Measurements from ENCODE around the gene TNMD. TPM values are rescaled to one million over a fixed set of nuclear protein-coding genes. Genes with fewer than 3 reads are reported as not detected.
"Not testable (repeated sequence)": the region's sequence is repeated elsewhere in the genome, so short reads cannot be mapped to it uniquely, and the experiment has no call there.

TNMD gene
- total RNA-seq, result not detected

- Mint-ChIP-seq H3K27ac (no peak within 1 kb of the TSS), H3K4me3 (no peak within 1 kb of the TSS), H3K36me3 (no peaks in the 10 kb centered on the region), H3K27me3 (peaks cover 13% of the 10 kb centered on the region), H3K4me1 (no peaks in the 10 kb centered on the region), H3K9me3 (no peaks in the 10 kb centered on the region)
- DNase-seq, result no peak
Measured at GRCh38 chrX:100584611-100585010, at the start of gene TNMD. TSS of gene TNMD (plus strand) at chrX:100584936. CDS start at chrX:100585019, 83 bp downstream.

- H3K27ac Mint-ChIP-seq, H3K9me3 Mint-ChIP-seq, H3K4me3 Mint-ChIP-seq, H3K4me1 Mint-ChIP-seq, H3K36me3 Mint-ChIP-seq, DNase-seq, H3K27me3 Mint-ChIP-seq: not testable (repeated sequence)
Measured at GRCh38 chrX:100565534-100565933, 19.2 kb upstream of the TNMD start.

GRCh38 chrX:100586747-100587146, 2.0 kb downstream of the TNMD start:
- Mint-ChIP-seq H3K4me1 (no peaks in the 10 kb centered on the region), H3K27me3 (peaks cover 13% of the 10 kb centered on the region), H3K4me3 (no peak overlapping the region), H3K27ac (no peak overlapping the region), H3K9me3 (no peaks in the 10 kb centered on the region), H3K36me3 (no peaks in the 10 kb centered on the region)
- no peak for DNase-seq

GRCh38 chrX:100587861-100588260, 3.1 kb downstream of the TNMD start:
- H3K9me3 Mint-ChIP-seq, result no peaks in the 10 kb centered on the region
- no peak overlapping the region for H3K27ac Mint-ChIP-seq
- DNase-seq, result no peak
- H3K4me1 Mint-ChIP-seq, result no peaks in the 10 kb centered on the region
- peaks cover 9% of the 10 kb centered on the region for H3K27me3 Mint-ChIP-seq
- H3K4me3 Mint-ChIP-seq, result no peak overlapping the region
- no peaks in the 10 kb centered on the region for H3K36me3 Mint-ChIP-seq

GRCh38 chrX:100591256-100592051, 6.7 kb downstream of the TNMD start:
- H3K27me3 Mint-ChIP-seq, result peaks cover 4% of the 10 kb centered on the region
- H3K4me3 Mint-ChIP-seq, result no peak overlapping the region
- H3K27ac Mint-ChIP-seq, result no peak overlapping the region
- H3K4me1 Mint-ChIP-seq, result no peaks in the 10 kb centered on the region
- DNase-seq, result no peak
- H3K36me3 Mint-ChIP-seq, result no peaks in the 10 kb centered on the region
- no peaks in the 10 kb centered on the region for H3K9me3 Mint-ChIP-seq

GRCh38 chrX:100593126-100593525, 8.4 kb downstream of the TNMD start:
- no peaks in the 10 kb centered on the region for H3K36me3 Mint-ChIP-seq
- no peaks in the 10 kb centered on the region for H3K9me3 Mint-ChIP-seq
- no peak overlapping the region for H3K27ac Mint-ChIP-seq
- no peak for DNase-seq
- H3K4me1 Mint-ChIP-seq, result no peaks in the 10 kb centered on the region
- H3K4me3 Mint-ChIP-seq, result no peak overlapping the region
- H3K27me3 Mint-ChIP-seq, result peaks cover 4% of the 10 kb centered on the region

GRCh38 chrX:100593581-100593980, 8.8 kb downstream of the TNMD start:
- peaks cover 4% of the 10 kb centered on the region for H3K27me3 Mint-ChIP-seq
- no peaks in the 10 kb centered on the region for H3K36me3 Mint-ChIP-seq
- no peak overlapping the region for H3K4me3 Mint-ChIP-seq
- no peak for DNase-seq
- no peak overlapping the region for H3K27ac Mint-ChIP-seq
- H3K4me1 Mint-ChIP-seq, result no peaks in the 10 kb centered on the region
- no peaks in the 10 kb centered on the region for H3K9me3 Mint-ChIP-seq

GRCh38 chrX:100596601-100597000, 11.9 kb downstream of the TNMD start:
- no peak overlapping the region for H3K27ac Mint-ChIP-seq
- peaks cover 8% of the 10 kb centered on the region for H3K27me3 Mint-ChIP-seq
- no peaks in the 10 kb centered on the region for H3K9me3 Mint-ChIP-seq
- DNase-seq, result no peak
- H3K4me1 Mint-ChIP-seq, result peaks cover 3% of the 10 kb centered on the region
- no peaks in the 10 kb centered on the region for H3K36me3 Mint-ChIP-seq
- no peak overlapping the region for H3K4me3 Mint-ChIP-seq

- no peak overlapping the region for H3K4me3 Mint-ChIP-seq
- H3K27ac Mint-ChIP-seq, result no peak overlapping the region
- H3K36me3 Mint-ChIP-seq, result no peaks in the 10 kb centered on the region
- H3K27me3 Mint-ChIP-seq, result peaks cover 8% of the 10 kb centered on the region
- DNase-seq, result no peak
- peaks cover 3% of the 10 kb centered on the region for H3K4me1 Mint-ChIP-seq
- H3K9me3 Mint-ChIP-seq, result no peaks in the 10 kb centered on the region
Measured at GRCh38 chrX:100599456-100599855, 14.7 kb downstream of the TNMD start.

- no peaks in the 10 kb centered on the region for H3K36me3 Mint-ChIP-seq
- no peak for DNase-seq
- H3K27me3 Mint-ChIP-seq, result peaks cover 8% of the 10 kb centered on the region
- no peak overlapping the region for H3K27ac Mint-ChIP-seq
- H3K4me3 Mint-ChIP-seq, result no peak overlapping the region
- H3K9me3 Mint-ChIP-seq, result no peaks in the 10 kb centered on the region
- H3K4me1 Mint-ChIP-seq, result peaks cover 3% of the 10 kb centered on the region
Measured at GRCh38 chrX:100600340-100600739, 15.6 kb downstream of the TNMD start.

GRCh38 chrX:100600758-100601157, 16.0 kb downstream of the TNMD start:
- H3K4me1 Mint-ChIP-seq, result peaks cover 3% of the 10 kb centered on the region
- no peak for DNase-seq
- H3K9me3 Mint-ChIP-seq, result no peaks in the 10 kb centered on the region
- H3K4me3 Mint-ChIP-seq, result no peak overlapping the region
- no peak overlapping the region for H3K27ac Mint-ChIP-seq
- H3K36me3 Mint-ChIP-seq, result no peaks in the 10 kb centered on the region
- peaks cover 8% of the 10 kb centered on the region for H3K27me3 Mint-ChIP-seq

- H3K4me3 Mint-ChIP-seq, result no peak overlapping the region
- peaks cover 4% of the 10 kb centered on the region for H3K4me1 Mint-ChIP-seq
- no peaks in the 10 kb centered on the region for H3K9me3 Mint-ChIP-seq
- H3K27ac Mint-ChIP-seq, result no peak overlapping the region
- H3K36me3 Mint-ChIP-seq, result no peaks in the 10 kb centered on the region
- H3K27me3 Mint-ChIP-seq, result peaks cover 3% of the 10 kb centered on the region
- DNase-seq, result no peak
Measured at GRCh38 chrX:100606753-100607152, 22.0 kb downstream of the TNMD start.

- no peaks in the 10 kb centered on the region for H3K9me3 Mint-ChIP-seq
- peaks cover 14% of the 10 kb centered on the region for H3K27me3 Mint-ChIP-seq
- H3K4me3 Mint-ChIP-seq, result no peak overlapping the region
- peaks cover 4% of the 10 kb centered on the region for H3K4me1 Mint-ChIP-seq
- no peak for DNase-seq
- no peaks in the 10 kb centered on the region for H3K36me3 Mint-ChIP-seq
- H3K27ac Mint-ChIP-seq, result no peak overlapping the region
Measured at GRCh38 chrX:100609591-100609990, 24.9 kb downstream of the TNMD start.

GRCh38 chrX:100611951-100612350, 27.2 kb downstream of the TNMD start:
- H3K27me3 Mint-ChIP-seq, result peaks cover 32% of the 10 kb centered on the region
- no peaks in the 10 kb centered on the region for H3K9me3 Mint-ChIP-seq
- H3K4me1 Mint-ChIP-seq, result peaks cover under 1% of the 10 kb centered on the region
- no peak for DNase-seq
- H3K36me3 Mint-ChIP-seq, result no peaks in the 10 kb centered on the region
- no peak overlapping the region for H3K27ac Mint-ChIP-seq
- H3K4me3 Mint-ChIP-seq, result no peak overlapping the region

GRCh38 chrX:100615005-100615404, 30.3 kb downstream of the TNMD start:
- peak; percentile 2 for DNase-seq
- H3K27ac Mint-ChIP-seq, result no peak overlapping the region
- no peak overlapping the region for H3K4me3 Mint-ChIP-seq
- H3K36me3 Mint-ChIP-seq, result no peaks in the 10 kb centered on the region
- no peaks in the 10 kb centered on the region for H3K9me3 Mint-ChIP-seq
- peaks cover 39% of the 10 kb centered on the region for H3K27me3 Mint-ChIP-seq
- H3K4me1 Mint-ChIP-seq, result no peaks in the 10 kb centered on the region

GRCh38 chrX:100623001-100623400, 38.3 kb downstream of the TNMD start:
- DNase-seq, result no peak
- H3K4me3 Mint-ChIP-seq, result no peak overlapping the region
- peaks cover 9% of the 10 kb centered on the region for H3K4me1 Mint-ChIP-seq
- no peaks in the 10 kb centered on the region for H3K9me3 Mint-ChIP-seq
- peaks cover 3% of the 10 kb centered on the region for H3K27me3 Mint-ChIP-seq
- H3K36me3 Mint-ChIP-seq, result no peaks in the 10 kb centered on the region
- no peak overlapping the region for H3K27ac Mint-ChIP-seq

All from activated naive CD8-positive, alpha-beta T cell treated with anti-CD3 and anti-CD28 coated beads for 36 hours (primary cell).